HG02763 (cell line): ENCODE data around the gene ANK3.

Experiments
- ATAC-seq: cut with Tn5 transposase; IDR thresholded peaks from one replicate; pipeline ENCODE4 v1.9.1; 2021; ENCODE audit warnings: mild to moderate bottlenecking, moderate library complexity; ENCODE audit not compliant: unreplicated experiment

Gene ANK3

GRCh38 chr10:60144099-60144498 lies 245.6 kb downstream of the ANK3 start:
- ATAC-seq: no peak

- ATAC-seq: no peak
Measured at GRCh38 chr10:60142736-60143135, 246.9 kb downstream of the ANK3 start.

- ATAC-seq: no peak
Measured at GRCh38 chr10:60141896-60142559, 247.6 kb downstream of the ANK3 start.

GRCh38 chr10:60140651-60141632 lies 248.7 kb downstream of the ANK3 start:
- ATAC-seq: no peak

GRCh38 chr10:60139798-60140566 lies 249.7 kb downstream of the ANK3 start:
- ATAC-seq: peak; percentile 53

- ATAC-seq: no peak
Measured at GRCh38 chr10:60139290-60139689, 250.4 kb downstream of the ANK3 start.

GRCh38 chr10:60138842-60139241 lies 250.8 kb downstream of the ANK3 start:
- ATAC-seq: no peak

GRCh38 chr10:60138026-60138425 lies 251.6 kb downstream of the ANK3 start:
- ATAC-seq: no peak

- no peak for ATAC-seq
Measured at GRCh38 chr10:60137292-60137992, 252.2 kb downstream of the ANK3 start.

GRCh38 chr10:60135020-60135419 lies 254.7 kb downstream of the ANK3 start:
- ATAC-seq: no peak

- ATAC-seq: no peak
Measured at GRCh38 chr10:60134548-60134947, 255.1 kb downstream of the ANK3 start.

- ATAC-seq: peak; percentile 57
Measured at GRCh38 chr10:60130130-60130579, 259.5 kb downstream of the ANK3 start.

GRCh38 chr10:60125895-60126294 lies 263.8 kb downstream of the ANK3 start:
- no peak for ATAC-seq

- ATAC-seq: no peak
Measured at GRCh38 chr10:60124536-60124935, 265.1 kb downstream of the ANK3 start.

- ATAC-seq: no peak
Measured at GRCh38 chr10:60123668-60124067, 266.0 kb downstream of the ANK3 start.

- ATAC-seq: no peak
Measured at GRCh38 chr10:60123172-60123571, 266.5 kb downstream of the ANK3 start.

- no peak for ATAC-seq
Measured at GRCh38 chr10:60122190-60122589, 267.5 kb downstream of the ANK3 start.

GRCh38 chr10:60114765-60115586 lies 274.7 kb downstream of the ANK3 start:
- peak; percentile 70 for ATAC-seq

GRCh38 chr10:60110739-60111138 lies 278.9 kb downstream of the ANK3 start:
- ATAC-seq: no peak
